ENCODE results near the gene TMEM260. TPM values are rescaled to one million over a fixed set of nuclear protein-coding genes. Genes with fewer than 3 reads are reported as not detected.

The TMEM260 gene
- 10 to 100 TPM in 1 of 2 donors, 1 to 10 TPM in 1; 9.7 to 10.7 TPM for total RNA-seq

GRCh38 chr14:56579345-56580220 lies at the start of gene TMEM260:
Gene TMEM260, plus strand, starts transcription at chr14:56579798. Its CDS starts 117 bp downstream, at chr14:56579915.

Other genes with a start within 250 kb of the TMEM260 start
- not detected for gene OTX2, start 230.7 kb downstream of the TMEM260 start, total RNA-seq